HCT116 (cell line): ENCODE results near the gene NTMT2. TPM values are rescaled to one million over a fixed set of nuclear protein-coding genes. Genes with fewer than 3 reads are reported as not detected.

Source experiments
- ATAC-seq: fragments of 200-7000 bp; cut with Tn5 transposase; 2 replicates; pipeline ENCODE4 v1.9.1; 2020; ENCODE audit warnings: mild to moderate bottlenecking, moderate library complexity
- BruUV-seq: library from RNA; stranded (reverse); fragments of 400-500 nt; replicated peaks from 2 replicates; lab custom pipeline; 2021; lab: Mats Ljungman, UMichigan
- CTCF ChIA-PET: fragments of 300-600 bp; sonication (Branson Sonifier 250); formaldehyde crosslinking; loops from one replicate; lab custom pipeline; 2021; ENCODE audit warnings: antibody characterized with exemption; lab: Charles Lee
- POLR2A ChIA-PET: fragments of 300-600, 350-600 bp; sonication (Branson Sonifier 250); formaldehyde crosslinking; loops from one replicate; lab custom pipeline; 2021; ENCODE audit warnings: antibody characterized with exemption; lab: Charles Lee
- RAD21 ChIA-PET, 2 experiments: fragments of 300-600 bp; sonication (Branson Sonifier 250); formaldehyde crosslinking; loops; one replicate each; lab custom pipeline; 2023; ENCODE audit warnings: low total read pairs in 2 of 2; ENCODE audit not compliant: uncharacterized antibody in 2 of 2, unreplicated experiment in 2 of 2, low non-redundant PET in 1 of 2; lab: Charles Lee
- DNase-seq: peaks from one replicate; pipeline ENCODE4 v3.0.0-alpha.2; 2010; ENCODE audit warnings: low read depth, low spot score
- H2AFZ ChIP-seq: fragments of 200-600 bp; shearing (Covaris generic), sonication (generic); 2 replicates; pipeline ENCODE4 v1.6.1; 2017; ENCODE audit warnings: low read depth, mixed run types, mixed read lengths, antibody characterized with exemption, low read length; ENCODE audit not compliant: poor library complexity, severe bottlenecking
- H3K27ac ChIP-seq: 2 replicates; pipeline ENCODE4 v1.5.1; 2012; ENCODE audit warnings: low read depth, low read length
- H3K27me3 ChIP-seq: fragments of 200-600 bp; sonication (generic); 2 replicates; pipeline ENCODE4 v1.6.1; 2016; ENCODE audit warnings: mixed run types, low read length, mixed read lengths; ENCODE audit not compliant: insufficient read depth
- H3K36me3 ChIP-seq, 2 experiments: fragments of 200-500 bp in 1 of 2; fragments of 200-600 bp in 1 of 2; sonication (Bioruptor generic) in 1 of 2; sonication (generic) in 1 of 2; 2 replicates each; pipeline versions ENCODE4 v1.5.1 to v1.6.1; 2014 to 2016; ENCODE audit warnings: low read length in 2 of 2, inconsistent platforms in 1 of 2, mixed read lengths in 1 of 2, mixed run types in 1 of 2; ENCODE audit not compliant: insufficient read depth in 2 of 2, control insufficient read depth in 1 of 2
- H3K4me1 ChIP-seq, 2 experiments: fragments of 200-600 bp in 1 of 2; sonication (generic) in 1 of 2; 2 replicates each; pipeline versions ENCODE4 v1.5.1 to v1.6.1; 2012 to 2017; ENCODE audit warnings: low read length in 2 of 2, inconsistent platforms in 1 of 2, mild to moderate bottlenecking in 1 of 2, mixed read lengths in 1 of 2, mixed run types in 1 of 2, moderate library complexity in 1 of 2; ENCODE audit not compliant: insufficient read depth in 2 of 2, control insufficient read depth in 1 of 2
- H3K4me2 ChIP-seq: fragments of 200-600 bp; sonication (generic); 2 replicates; pipeline ENCODE4 v1.6.1; 2017; ENCODE audit warnings: mixed run types, low read length, mixed read lengths
- H3K4me3 ChIP-seq, 2 experiments: fragments of 200-600 bp in 1 of 2; sonication (generic) in 1 of 2; replicated peaks in 1 of 2; 2 replicates each; pipeline ENCODE4 v1.5.1; 2011 to 2016; ENCODE audit warnings: low read length in 2 of 2, control low read depth in 1 of 2, low read depth in 1 of 2, mild to moderate bottlenecking in 1 of 2, mixed read lengths in 1 of 2, mixed run types in 1 of 2
- H3K79me2 ChIP-seq: fragments of 200-600 bp; sonication (generic); 2 replicates; pipeline ENCODE4 v1.6.1; 2017; ENCODE audit warnings: mild to moderate bottlenecking, mixed run types, low read length, moderate library complexity, mixed read lengths; ENCODE audit not compliant: insufficient read depth
- H3K9ac ChIP-seq: fragments of 200-600 bp; sonication (generic); 2 replicates; pipeline ENCODE4 v1.6.1; 2016; ENCODE audit warnings: low read length, mixed read lengths
- H3K9me2 ChIP-seq: fragments of 200-600 bp; sonication (generic), shearing (Covaris generic); 2 replicates; pipeline ENCODE4 v1.6.1; 2017; ENCODE audit warnings: mixed run types, mild to moderate bottlenecking, moderate library complexity; ENCODE audit not compliant: insufficient read depth
- H3K9me3 ChIP-seq, 2 experiments: fragments of 200-500 bp in 1 of 2; fragments of 200-600 bp in 1 of 2; sonication (Bioruptor generic) in 1 of 2; sonication (generic) in 1 of 2; 2 replicates each; pipeline ENCODE4 v1.6.1; 2014 to 2017; ENCODE audit warnings: low read length in 2 of 2, mixed read lengths in 2 of 2, inconsistent platforms in 1 of 2, low read depth in 1 of 2, mild to moderate bottlenecking in 1 of 2, mixed run types in 1 of 2, moderate library complexity in 1 of 2; ENCODE audit not compliant: control insufficient read depth in 1 of 2, insufficient read depth in 1 of 2
- H4K20me1 ChIP-seq: fragments of 200-600 bp; sonication (generic), shearing (Covaris generic); 2 replicates; pipeline ENCODE4 v1.6.1; 2017; ENCODE audit warnings: mixed run types, mild to moderate bottlenecking, moderate library complexity; ENCODE audit not compliant: insufficient read depth
- ATF3 ChIP-seq: IDR thresholded peaks from 2 replicates; pipeline ENCODE4 v1.6.1; 2012
- CBX3 ChIP-seq: IDR thresholded peaks from 2 replicates; pipeline ENCODE4 v1.6.1; 2012; ENCODE audit warnings: low read depth
- CEBPB ChIP-seq: IDR thresholded peaks from 2 replicates; pipeline ENCODE4 v1.6.1; 2012; ENCODE audit warnings: low read depth
- CTCF ChIP-seq, 3 experiments: fragments of 200-600 bp in 1 of 3; sonication (generic) in 1 of 3; IDR thresholded peaks in 2 of 3; conservative IDR thresholded peaks in 1 of 3; 2 replicates each; pipeline ENCODE4 v1.5.1; 2012 to 2017; ENCODE audit warnings: low read depth in 2 of 3, low read length in 2 of 3, antibody characterized with exemption in 1 of 3, borderline replicate concordance in 1 of 3, control low read depth in 1 of 3, mild to moderate bottlenecking in 1 of 3, mixed read lengths in 1 of 3, mixed run types in 1 of 3, moderate library complexity in 1 of 3; ENCODE audit not compliant: insufficient read depth in 1 of 3
- EGR1 ChIP-seq: IDR thresholded peaks from 2 replicates; pipeline ENCODE4 v1.6.1; 2012; ENCODE audit warnings: low read depth
- ELF1 ChIP-seq: IDR thresholded peaks from 2 replicates; pipeline ENCODE4 v1.6.1; 2012; ENCODE audit warnings: low read depth, borderline replicate concordance
- JUND ChIP-seq: IDR thresholded peaks from 2 replicates; pipeline ENCODE4 v1.6.1; 2012
- MAX ChIP-seq: IDR thresholded peaks from 2 replicates; pipeline ENCODE4 v1.6.1; 2012
- RAD21 ChIP-seq: IDR thresholded peaks from 2 replicates; pipeline ENCODE4 v1.6.1; 2012; ENCODE audit warnings: low read depth, mild to moderate bottlenecking
- SIN3A ChIP-seq: IDR thresholded peaks from 2 replicates; pipeline ENCODE4 v1.6.1; 2012; ENCODE audit warnings: low read depth
- SP1 ChIP-seq: IDR thresholded peaks from 2 replicates; pipeline ENCODE4 v1.6.1; 2012; ENCODE audit warnings: low read depth
- SRF ChIP-seq: IDR thresholded peaks from 2 replicates; pipeline ENCODE4 v1.6.1; 2012; ENCODE audit warnings: low read depth
- YY1 ChIP-seq: IDR thresholded peaks from 2 replicates; pipeline ENCODE4 v1.6.1; 2011; ENCODE audit warnings: low read length, low read depth, moderate library complexity, mild to moderate bottlenecking; ENCODE audit not compliant: insufficient replicate concordance; ENCODE audit errors: extremely low read depth
- ZNF274 ChIP-seq: fragments of 200-500 bp; sonication (Bioruptor generic); IDR thresholded peaks from 2 replicates; pipeline ENCODE4 v1.6.1; 2014; ENCODE audit warnings: mild to moderate bottlenecking, low read depth, low read length, inconsistent platforms
- intact Hi-C: fragments of 100-400 bp; cut with micrococcal nuclease; formaldehyde crosslinking; loops from 2 replicates; pipeline ENCODE4 v1.10.0; 2022
- total RNA-seq: library from RNA; stranded (reverse); gene quantifications from one replicate; pipeline ENCODE4 v1.2.1, GENCODE V29; 2021; ENCODE audit not compliant: unreplicated experiment
- TF ChIP-seq, protein P1 (sequence below): IDR thresholded peaks from 2 replicates; pipeline ENCODE4 v1.6.1; 2011; ENCODE audit warnings: mild to moderate bottlenecking, low read length, moderate library complexity; ENCODE audit not compliant: insufficient replicate concordance; ENCODE audit errors: extremely low read depth

The NTMT2 gene
- total RNA-seq, 1 experiment from 2014 or later: not detected

- TF ChIP-seq, protein P1, sequence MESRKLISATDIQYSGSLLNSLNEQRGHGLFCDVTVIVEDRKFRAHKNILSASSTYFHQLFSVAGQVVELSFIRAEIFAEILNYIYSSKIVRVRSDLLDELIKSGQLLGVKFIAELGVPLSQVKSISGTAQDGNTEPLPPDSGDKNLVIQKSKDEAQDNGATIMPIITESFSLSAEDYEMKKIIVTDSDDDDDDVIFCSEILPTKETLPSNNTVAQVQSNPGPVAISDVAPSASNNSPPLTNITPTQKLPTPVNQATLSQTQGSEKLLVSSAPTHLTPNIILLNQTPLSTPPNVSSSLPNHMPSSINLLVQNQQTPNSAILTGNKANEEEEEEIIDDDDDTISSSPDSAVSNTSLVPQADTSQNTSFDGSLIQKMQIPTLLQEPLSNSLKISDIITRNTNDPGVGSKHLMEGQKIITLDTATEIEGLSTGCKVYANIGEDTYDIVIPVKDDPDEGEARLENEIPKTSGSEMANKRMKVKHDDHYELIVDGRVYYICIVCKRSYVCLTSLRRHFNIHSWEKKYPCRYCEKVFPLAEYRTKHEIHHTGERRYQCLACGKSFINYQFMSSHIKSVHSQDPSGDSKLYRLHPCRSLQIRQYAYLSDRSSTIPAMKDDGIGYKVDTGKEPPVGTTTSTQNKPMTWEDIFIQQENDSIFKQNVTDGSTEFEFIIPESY: no peak
Measured at GRCh38 chr1:170125269-170125668, 20.5 kb upstream of the NTMT2 start (continued).

- BruUV-seq: no TSS peak
- no peak overlapping the region for H3K9ac ChIP-seq
- no peaks in the 10 kb centered on the region for H3K4me1 ChIP-seq
- no peak overlapping the region for H3K27ac ChIP-seq
- H3K4me3 ChIP-seq: no peak overlapping the region
- DNase-seq (no peak), ATAC-seq (0 out of 2 replicates have a peak, but pooled peaks have one; percentile 42)
- intact Hi-C loops: no loop called here
- H3K9me3 ChIP-seq: no peaks in the 10 kb centered on the region
- CTCF ChIA-PET: no interaction called here
- H3K79me2 ChIP-seq: no peaks in the 10 kb centered on the region
- POLR2A ChIA-PET: no interaction called here
- H2AFZ ChIP-seq: no peak overlapping the region
- RAD21 ChIA-PET: no interaction called here
- H4K20me1 ChIP-seq: no peaks in the 10 kb centered on the region
- H3K9me2 ChIP-seq: no peaks in the 10 kb centered on the region
- H3K36me3 ChIP-seq: no peaks in the 10 kb centered on the region
- no peak overlapping the region for H3K4me2 ChIP-seq
- no peaks in the 10 kb centered on the region for H3K27me3 ChIP-seq
- TF ChIP-seq ELF1 (no peak), MAX (no peak), SIN3A (no peak), JUND (no peak), ZNF274 (no peak), CTCF (IDR thresholded peaks at IDR 0.05 in 2 of 3, conservative IDR thresholded peaks at IDR 0.05 in 1 of 3; ENCODE audit: borderline replicate concordance in 1 of 3, insufficient read depth in 1 of 3, low read depth in 2 of 3, low read length in 2 of 3) (no peak), RAD21 (no peak), EGR1 (no peak), CEBPB (no peak), SP1 (no peak), CBX3 (no peak), SRF (no peak), YY1 (no peak), ATF3 (no peak)
- TF ChIP-seq, protein P1: no peak
Measured at GRCh38 chr1:170126696-170127095, 19.1 kb upstream of the NTMT2 start.
